ENCODE results near the gene LSAMP.

DNA sequence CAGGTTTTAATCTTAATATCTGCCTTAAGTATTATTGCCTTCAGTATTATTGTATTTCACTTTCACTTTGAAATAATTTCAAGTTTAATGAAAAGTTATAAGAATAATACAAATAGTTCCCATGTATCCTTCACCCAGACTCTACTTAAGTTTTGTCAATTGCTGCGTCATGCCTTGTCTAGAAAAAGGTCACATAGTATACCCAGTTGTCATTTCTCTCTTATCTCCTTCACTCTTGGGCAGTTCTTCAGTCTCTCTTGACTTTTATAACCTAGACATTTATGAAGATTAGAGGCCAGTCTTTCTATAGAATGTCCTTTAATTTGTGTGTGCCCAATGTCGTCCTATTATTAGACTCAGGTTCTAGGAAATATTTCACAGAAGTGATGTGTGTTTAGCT is 367.7 kb downstream of the LSAMP start:
- TF ChIP-seq, protein P1, sequence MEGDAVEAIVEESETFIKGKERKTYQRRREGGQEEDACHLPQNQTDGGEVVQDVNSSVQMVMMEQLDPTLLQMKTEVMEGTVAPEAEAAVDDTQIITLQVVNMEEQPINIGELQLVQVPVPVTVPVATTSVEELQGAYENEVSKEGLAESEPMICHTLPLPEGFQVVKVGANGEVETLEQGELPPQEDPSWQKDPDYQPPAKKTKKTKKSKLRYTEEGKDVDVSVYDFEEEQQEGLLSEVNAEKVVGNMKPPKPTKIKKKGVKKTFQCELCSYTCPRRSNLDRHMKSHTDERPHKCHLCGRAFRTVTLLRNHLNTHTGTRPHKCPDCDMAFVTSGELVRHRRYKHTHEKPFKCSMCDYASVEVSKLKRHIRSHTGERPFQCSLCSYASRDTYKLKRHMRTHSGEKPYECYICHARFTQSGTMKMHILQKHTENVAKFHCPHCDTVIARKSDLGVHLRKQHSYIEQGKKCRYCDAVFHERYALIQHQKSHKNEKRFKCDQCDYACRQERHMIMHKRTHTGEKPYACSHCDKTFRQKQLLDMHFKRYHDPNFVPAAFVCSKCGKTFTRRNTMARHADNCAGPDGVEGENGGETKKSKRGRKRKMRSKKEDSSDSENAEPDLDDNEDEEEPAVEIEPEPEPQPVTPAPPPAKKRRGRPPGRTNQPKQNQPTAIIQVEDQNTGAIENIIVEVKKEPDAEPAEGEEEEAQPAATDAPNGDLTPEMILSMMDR (conservative IDR thresholded peaks at IDR 0.05; ENCODE audit: low read length): no peak
- no peak for TF ChIP-seq EZH2phosphoT487 (IDR thresholded peaks at IDR 0.05; ENCODE audit: borderline replicate concordance)
